Karpas-422 (cell line): ENCODE data around the gene MSL1. TPM values are rescaled to one million over a fixed set of nuclear protein-coding genes. Genes with fewer than 3 reads are reported as not detected.

ENCODE experiments used
- DNase-seq: peaks from one replicate; pipeline ENCODE4 v3.0.0-alpha.2; 2015
- H2AFZ ChIP-seq: fragments of 200-600 bp; sonication (generic); 2 replicates; pipeline ENCODE4 v1.6.1; 2014; ENCODE audit warnings: antibody characterized with exemption, low read length, mixed read lengths
- H3K27ac ChIP-seq: fragments of 200-600 bp; sonication (generic); 2 replicates; pipeline ENCODE4 v1.5.1; 2014; ENCODE audit warnings: mild to moderate bottlenecking, low read length, moderate library complexity
- H3K27me3 ChIP-seq: fragments of 200-600 bp; sonication (generic); 2 replicates; pipeline ENCODE4 v1.6.1; 2014; ENCODE audit warnings: low read length, mixed read lengths
- H3K36me3 ChIP-seq: fragments of 200-600 bp; sonication (generic); 2 replicates; pipeline ENCODE4 v1.6.1; 2014; ENCODE audit warnings: low read length, mixed read lengths; ENCODE audit not compliant: insufficient read depth
- H3K4me1 ChIP-seq: fragments of 200-600 bp; sonication (generic); 2 replicates; pipeline ENCODE4 v1.6.1; 2014; ENCODE audit warnings: mild to moderate bottlenecking, low read length, mixed read lengths
- H3K4me2 ChIP-seq: fragments of 200-600 bp; sonication (generic); 2 replicates; pipeline ENCODE4 v1.6.1; 2014; ENCODE audit warnings: low read length, low read depth, mild to moderate bottlenecking; ENCODE audit not compliant: poor library complexity, severe bottlenecking
- H3K4me3 ChIP-seq: fragments of 200-600 bp; sonication (generic); 2 replicates; pipeline ENCODE4 v1.5.1; 2014; ENCODE audit warnings: mild to moderate bottlenecking, antibody characterized with exemption, low read length, mixed read lengths
- H3K79me2 ChIP-seq: fragments of 200-600 bp; sonication (generic); 2 replicates; pipeline ENCODE4 v1.6.1; 2014; ENCODE audit warnings: mild to moderate bottlenecking, low read length, mixed read lengths
- H3K9ac ChIP-seq: fragments of 200-600 bp; sonication (generic); 2 replicates; pipeline ENCODE4 v1.6.0; 2014; ENCODE audit warnings: low read length
- H3K9me2 ChIP-seq: fragments of 200-600 bp; sonication (generic), shearing (Covaris generic); replicated peaks from 2 replicates; pipeline ENCODE4 v1.6.0; 2014; ENCODE audit warnings: mild to moderate bottlenecking, low read length, moderate library complexity; ENCODE audit not compliant: insufficient read depth
- H3K9me3 ChIP-seq: fragments of 300-700, 200-600 bp; sonication (generic); 2 replicates; pipeline ENCODE4 v1.6.1; 2014; ENCODE audit warnings: low read length, mixed read lengths
- H4K20me1 ChIP-seq: fragments of 200-600 bp; sonication (generic); 2 replicates; pipeline ENCODE4 v1.6.1; 2014; ENCODE audit warnings: mild to moderate bottlenecking, antibody characterized with exemption, low read length, low read depth; ENCODE audit not compliant: insufficient read depth
- total RNA-seq: library from RNA; depleted of rRNA; stranded (reverse); fragments of >200 nt; shearing (Covaris generic); gene quantifications from 2 replicates; pipeline ENCODE4 v1.2.3, GENCODE V29; 2014; ENCODE audit warnings: low replicate concordance

Gene MSL1
- total RNA-seq, 1 experiment from 2014 or later: 48.6 TPM

GRCh38 chr17:40087903-40088718 lies 33.7 kb upstream of the MSL1 start:
- H3K27me3 ChIP-seq: no peaks in the 10 kb centered on the region
- H3K36me3 ChIP-seq: no peaks in the 10 kb centered on the region
- no peak overlapping the region for H3K4me3 ChIP-seq
- no peak overlapping the region for H3K9ac ChIP-seq
- DNase-seq: no peak
- no peaks in the 10 kb centered on the region for H4K20me1 ChIP-seq
- no peaks in the 10 kb centered on the region for H3K4me1 ChIP-seq
- no peak overlapping the region for H3K4me2 ChIP-seq
- H2AFZ ChIP-seq: no peak overlapping the region
- H3K27ac ChIP-seq: no peak overlapping the region
- H3K9me2 ChIP-seq: no peaks in the 10 kb centered on the region
- H3K9me3 ChIP-seq: no peaks in the 10 kb centered on the region
- no peaks in the 10 kb centered on the region for H3K79me2 ChIP-seq

- H3K4me3 ChIP-seq: no peak overlapping the region
- H3K36me3 ChIP-seq: no peaks in the 10 kb centered on the region
- no peak overlapping the region for H2AFZ ChIP-seq
- no peaks in the 10 kb centered on the region for H3K9me3 ChIP-seq
- H3K9ac ChIP-seq: no peak overlapping the region
- no peaks in the 10 kb centered on the region for H3K79me2 ChIP-seq
- no peaks in the 10 kb centered on the region for H3K27me3 ChIP-seq
- no peak overlapping the region for H3K4me2 ChIP-seq
- H3K9me2 ChIP-seq: no peaks in the 10 kb centered on the region
- no peak overlapping the region for H3K27ac ChIP-seq
- no peaks in the 10 kb centered on the region for H4K20me1 ChIP-seq
- no peak for DNase-seq
- no peaks in the 10 kb centered on the region for H3K4me1 ChIP-seq
These were observed 32.5 kb upstream of the MSL1 start for GRCh38 chr17:40089077-40089895.

- no peaks in the 10 kb centered on the region for H3K79me2 ChIP-seq
- H3K9me2 ChIP-seq: no peaks in the 10 kb centered on the region
- H3K4me1 ChIP-seq: no peaks in the 10 kb centered on the region
- no peak for DNase-seq
- H4K20me1 ChIP-seq: no peaks in the 10 kb centered on the region
- H3K4me2 ChIP-seq: no peak overlapping the region
- no peaks in the 10 kb centered on the region for H3K9me3 ChIP-seq
- no peak overlapping the region for H2AFZ ChIP-seq
- H3K9ac ChIP-seq: no peak overlapping the region
- no peak overlapping the region for H3K27ac ChIP-seq
- no peak overlapping the region for H3K4me3 ChIP-seq
- no peaks in the 10 kb centered on the region for H3K36me3 ChIP-seq
- no peaks in the 10 kb centered on the region for H3K27me3 ChIP-seq
These were observed 31.3 kb upstream of the MSL1 start for GRCh38 chr17:40090237-40091119.

- Histone ChIP-seq H4K20me1 (no peaks in the 10 kb centered on the region), H3K9me2 (no peaks in the 10 kb centered on the region), H3K4me1 (no peaks in the 10 kb centered on the region), H3K36me3 (no peaks in the 10 kb centered on the region), H3K9me3 (no peaks in the 10 kb centered on the region), H2AFZ (no peak overlapping the region), H3K4me3 (no peak overlapping the region), H3K4me2 (no peak overlapping the region), H3K27ac (no peak overlapping the region), H3K79me2 (no peaks in the 10 kb centered on the region), H3K27me3 (no peaks in the 10 kb centered on the region), H3K9ac (no peak overlapping the region)
- no peak for DNase-seq
These were observed 29.9 kb upstream of the MSL1 start for GRCh38 chr17:40091691-40092397.

GRCh38 chr17:40092581-40092980 lies 29.2 kb upstream of the MSL1 start:
- H3K4me2 ChIP-seq: no peak overlapping the region
- no peaks in the 10 kb centered on the region for H3K4me1 ChIP-seq
- H3K27me3 ChIP-seq: no peaks in the 10 kb centered on the region
- H3K36me3 ChIP-seq: no peaks in the 10 kb centered on the region
- no peak for DNase-seq
- no peak overlapping the region for H3K27ac ChIP-seq
- no peak overlapping the region for H2AFZ ChIP-seq
- no peak overlapping the region for H3K9ac ChIP-seq
- H4K20me1 ChIP-seq: no peaks in the 10 kb centered on the region
- no peaks in the 10 kb centered on the region for H3K9me2 ChIP-seq
- H3K4me3 ChIP-seq: no peak overlapping the region
- H3K79me2 ChIP-seq: no peaks in the 10 kb centered on the region
- H3K9me3 ChIP-seq: no peaks in the 10 kb centered on the region

- Histone ChIP-seq H3K79me2 (no peaks in the 10 kb centered on the region), H3K9me2 (no peaks in the 10 kb centered on the region), H3K9me3 (no peaks in the 10 kb centered on the region), H3K9ac (no peak overlapping the region), H3K4me3 (no peak overlapping the region), H3K27me3 (no peaks in the 10 kb centered on the region), H3K36me3 (no peaks in the 10 kb centered on the region), H3K4me2 (no peak overlapping the region), H2AFZ (no peak overlapping the region), H3K4me1 (no peaks in the 10 kb centered on the region), H3K27ac (no peak overlapping the region), H4K20me1 (no peaks in the 10 kb centered on the region)
- DNase-seq: no peak
These were observed 28.7 kb upstream of the MSL1 start for GRCh38 chr17:40093005-40093579.

- H3K4me2 ChIP-seq: no peak overlapping the region
- H3K4me3 ChIP-seq: no peak overlapping the region
- no peaks in the 10 kb centered on the region for H3K36me3 ChIP-seq
- no peak overlapping the region for H3K9ac ChIP-seq
- H3K79me2 ChIP-seq: no peaks in the 10 kb centered on the region
- DNase-seq: no peak
- no peaks in the 10 kb centered on the region for H3K27me3 ChIP-seq
- H3K9me2 ChIP-seq: no peaks in the 10 kb centered on the region
- peaks cover 3% of the 10 kb centered on the region for H3K4me1 ChIP-seq
- no peaks in the 10 kb centered on the region for H3K9me3 ChIP-seq
- H2AFZ ChIP-seq: no peak overlapping the region
- H3K27ac ChIP-seq: no peak overlapping the region
- H4K20me1 ChIP-seq: no peaks in the 10 kb centered on the region
These were observed 28.1 kb upstream of the MSL1 start for GRCh38 chr17:40093580-40094201.
